HG03378 (cell line): Measurements from ENCODE around the gene PPP6C.

Experiments used
- ATAC-seq: cut with Tn5 transposase; IDR thresholded peaks from one replicate; pipeline ENCODE4 v1.9.1; 2021; ENCODE audit warnings: mild to moderate bottlenecking, moderate library complexity; ENCODE audit not compliant: unreplicated experiment

The PPP6C gene

GRCh38 chr9:125099816-125100215 is 89.8 kb downstream of the PPP6C start:
- no peak for ATAC-seq
